Stimulated activated CD4-positive, alpha-beta T cell treated with anti-CD3 and anti-CD28 coated beads, Interleukin-12 subunit alpha, Interleukin-12 subunit beta, amount 100 ng/mL, for 24 hours (primary cell): ENCODE results near the gene MAP4K2.

Source experiments
- DNase-seq, 2 experiments: peaks; one replicate each; pipeline ENCODE4 v3.0.0-alpha.2; 2020; ENCODE audit warnings: low read depth in 2 of 2

Gene MAP4K2

DNA sequence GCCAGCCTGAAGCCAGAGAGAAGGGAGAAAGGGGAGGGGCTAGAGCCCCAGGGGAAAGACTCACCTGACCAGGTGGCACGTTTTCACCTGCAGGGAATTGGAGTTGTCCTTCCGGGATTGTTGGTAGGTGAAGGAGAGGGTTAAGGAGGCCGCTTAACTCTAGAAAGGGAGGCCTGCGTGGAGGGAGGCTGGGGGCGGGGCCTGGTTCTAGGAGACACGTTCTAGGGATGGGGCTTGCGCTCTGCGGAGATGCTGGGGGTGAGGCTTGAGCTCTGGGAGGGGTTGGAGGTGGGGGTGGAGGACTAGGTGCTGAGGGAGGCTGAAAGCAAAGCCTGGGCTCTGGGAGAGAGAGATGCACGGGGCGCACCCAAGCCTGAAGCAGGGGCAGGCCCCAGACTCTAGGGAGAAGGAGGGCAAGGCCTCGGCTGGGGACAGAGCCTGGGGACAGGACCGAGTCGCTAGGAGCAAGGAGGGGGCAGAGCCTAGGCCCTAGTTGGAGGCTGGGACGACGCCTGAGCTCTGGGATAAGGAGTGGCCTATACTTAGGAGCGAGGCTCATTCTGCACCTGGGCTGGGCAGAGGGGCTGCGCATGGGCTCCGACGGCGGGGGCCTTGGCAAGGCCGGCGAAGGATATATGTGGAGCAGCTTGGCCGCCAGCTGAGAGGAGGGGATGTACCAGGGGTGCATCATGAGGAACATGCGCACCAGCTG is 61.5 kb downstream of the MAP4K2 start:
- no peak for DNase-seq

DNA sequence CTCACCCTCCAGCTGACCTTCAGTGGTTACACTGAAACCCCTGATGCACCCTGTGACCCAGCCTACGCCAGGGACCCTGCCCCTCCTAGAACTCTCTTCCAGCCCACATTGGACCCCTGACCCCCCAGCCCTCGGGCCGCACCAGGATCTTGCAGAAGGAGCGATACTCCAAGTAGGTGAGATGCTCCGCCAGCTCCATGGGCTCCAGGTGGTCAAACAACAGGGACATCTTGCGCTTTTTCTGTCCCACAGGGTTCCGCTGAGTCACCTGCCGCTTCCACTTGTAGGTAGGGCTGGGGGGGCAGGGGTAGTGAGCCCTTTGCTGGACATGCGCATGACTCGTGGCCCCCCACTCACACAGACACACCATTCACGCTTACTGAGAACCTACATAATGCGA is 63.1 kb downstream of the MAP4K2 start:
- no peak for DNase-seq

DNA sequence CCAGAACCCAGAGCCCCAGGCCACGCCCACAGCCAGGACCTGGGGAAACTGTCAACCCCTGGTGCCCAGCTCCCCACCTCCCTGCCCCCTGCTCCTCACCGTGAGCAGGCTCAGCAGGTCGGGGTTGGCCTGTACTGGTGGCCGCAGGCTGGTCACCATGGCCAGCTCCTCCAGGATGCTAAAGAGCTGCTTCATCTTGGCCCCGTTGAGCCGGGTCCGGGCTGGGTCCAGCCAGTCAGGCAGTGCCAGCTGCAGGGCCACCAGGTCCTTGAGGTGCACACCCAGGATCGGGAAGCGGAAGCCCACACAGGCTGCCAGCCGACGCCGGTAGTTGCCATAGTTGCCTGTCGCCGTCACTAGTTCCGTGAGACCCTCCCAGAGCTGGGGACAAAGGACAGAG is 66.4 kb downstream of the MAP4K2 start:
- no peak for DNase-seq

DNA sequence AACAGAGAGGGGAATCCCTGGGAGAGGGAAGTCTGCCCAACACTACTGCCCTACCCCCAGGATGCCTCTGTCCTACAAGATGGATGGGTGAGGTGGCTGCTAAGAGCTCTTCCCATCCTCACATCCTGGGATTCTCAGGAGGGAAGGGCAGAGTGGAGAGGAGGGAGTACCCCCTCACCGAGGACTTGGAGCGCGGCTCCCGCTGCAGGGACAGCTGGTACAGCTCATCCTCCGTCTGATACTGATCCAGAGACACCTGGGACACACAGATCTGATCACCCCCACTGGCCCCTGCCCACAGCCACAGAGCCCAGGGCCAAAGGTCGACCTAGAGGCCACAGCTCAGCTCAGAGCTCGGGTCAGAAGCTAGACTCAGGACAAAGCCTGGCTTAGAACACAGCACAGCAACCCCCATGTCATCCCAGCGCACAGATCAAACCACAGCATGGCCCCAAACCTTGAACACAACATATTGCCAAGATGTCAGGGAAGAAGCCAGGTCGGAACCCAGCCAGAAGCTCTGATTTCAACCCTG is 67.2 kb downstream of the MAP4K2 start:
- DNase-seq, result no peak
